ENCODE data around the gene PAQR6. TPM values are rescaled to one million over a fixed set of nuclear protein-coding genes. Genes with fewer than 3 reads are reported as not detected.
A peak's percentile ranks its signal among the peaks of the same experiment; 100 is the strongest.

The PAQR6 gene
- total and polyA plus RNA-seq, 2 of the 8 experiments (the other 6 are each of a cell fraction or from before 2014, with no cell fraction given): 7.1 to 11.3 TPM

DNA sequence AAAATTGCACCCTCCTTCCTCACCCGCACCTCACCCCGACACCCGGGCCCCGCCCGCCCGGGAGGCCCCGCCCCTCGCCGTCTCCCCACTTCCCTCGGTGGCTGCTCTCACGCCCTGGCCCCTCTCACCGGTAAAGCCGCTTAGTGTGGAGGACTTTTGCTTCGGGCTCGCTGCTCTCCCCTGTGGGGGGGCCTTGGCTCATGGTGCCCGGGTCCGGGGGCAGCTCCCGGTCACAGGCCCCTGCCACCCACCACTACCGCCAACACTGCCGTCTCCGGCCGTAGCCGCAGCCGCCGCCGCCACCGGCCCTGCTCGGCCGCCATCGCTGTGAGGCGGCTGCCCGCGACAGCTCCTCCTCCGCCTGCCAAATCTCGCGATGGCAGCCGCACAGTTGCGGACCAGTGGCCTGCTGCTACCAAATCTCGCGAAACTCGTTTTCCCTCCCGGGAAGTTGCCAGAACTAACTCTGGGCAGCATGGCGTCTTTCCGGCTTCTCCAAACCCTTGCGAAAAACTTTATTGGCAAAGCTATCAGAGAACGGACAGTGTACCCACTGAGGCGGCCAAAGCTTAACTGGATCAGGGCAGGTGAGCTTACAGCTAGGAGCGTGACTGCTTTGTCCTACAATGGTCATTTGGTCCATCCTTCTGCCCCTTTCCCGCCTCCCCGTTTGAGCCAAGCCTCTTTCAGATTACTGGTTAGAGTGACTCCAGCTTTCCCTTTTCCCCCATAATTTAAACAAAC, 34.8 kb upstream of the PAQR6 start, which contains the start of gene SMG5 (continued):
- TF ChIP-seq SP4 (IDR thresholded peaks at IDR 0.05; ENCODE audit: low read length) (peak; percentile 86; the same call in 1 of the 2 replicates), KDM5A (IDR thresholded peaks at IDR 0.05; ENCODE audit: low read length) (peak; percentile 76), SRF (IDR thresholded peaks at IDR 0.05; ENCODE audit: low read depth, low read length) (no peak), MAX (IDR thresholded peaks at IDR 0.05) (peak; percentile 85), TBP (IDR thresholded peaks at IDR 0.05; ENCODE audit: low read depth, low read length) (peak; percentile 89), TEAD4 (IDR thresholded peaks at IDR 0.05; ENCODE audit: low read depth, low read length) (0 out of 2 replicates have a peak, but pooled peaks have one; percentile 47), JUN (IDR thresholded peaks at IDR 0.05; ENCODE audit: low read depth, low read length) (no peak), ATF2 (IDR thresholded peaks at IDR 0.05; ENCODE audit: low read length) (peak; percentile 90), E2F6 (IDR thresholded peaks at IDR 0.05) (peak; percentile 68; the same call in 1 of the 2 replicates), ZNF274 (IDR thresholded peaks at IDR 0.05; ENCODE audit: borderline replicate concordance, extremely low read depth, low read length) (no peak), TAF1 (IDR thresholded peaks at IDR 0.05; ENCODE audit: low read depth, low read length) (peak; percentile 97), SAP30 (IDR thresholded peaks at IDR 0.05; ENCODE audit: insufficient read depth, insufficient replicate concordance, low read length) (peak; percentile 19), CTCF (IDR thresholded peaks at IDR 0.05; ENCODE audit: control extremely low read depth in 1 of 3, insufficient read depth in 1 of 3, low read depth in 1 of 3, low read length in 3 of 3) (no peak), HDAC2 (IDR thresholded peaks at IDR 0.05; ENCODE audit: borderline replicate concordance in 1 of 2, low read depth in 2 of 2, low read length in 2 of 2) (peak; percentile 64 to 73; a peak in 1 of 4 replicates), HDAC6 (IDR thresholded peaks at IDR 0.05; ENCODE audit: low read depth, low read length) (no peak), RFX5 (IDR thresholded peaks at IDR 0.05; ENCODE audit: borderline replicate concordance, low read depth, low read length) (no peak), TAF7 (optimal IDR thresholded peaks at IDR 0.05; ENCODE audit: borderline replicate concordance, low read depth, low read length) (peak; percentile 91), GTF2F1 (IDR thresholded peaks at IDR 0.05; ENCODE audit: borderline replicate concordance, low read depth, low read length) (peak; percentile 80; the same call in 1 of the 2 replicates)
